Measurements from ENCODE around the gene SLC27A2. TPM values are rescaled to one million over a fixed set of nuclear protein-coding genes. Genes with fewer than 3 reads are reported as not detected.

Gene SLC27A2
- total and polyA plus RNA-seq, 4 donors, result 80.2 to 504 (median 216) TPM

DNA sequence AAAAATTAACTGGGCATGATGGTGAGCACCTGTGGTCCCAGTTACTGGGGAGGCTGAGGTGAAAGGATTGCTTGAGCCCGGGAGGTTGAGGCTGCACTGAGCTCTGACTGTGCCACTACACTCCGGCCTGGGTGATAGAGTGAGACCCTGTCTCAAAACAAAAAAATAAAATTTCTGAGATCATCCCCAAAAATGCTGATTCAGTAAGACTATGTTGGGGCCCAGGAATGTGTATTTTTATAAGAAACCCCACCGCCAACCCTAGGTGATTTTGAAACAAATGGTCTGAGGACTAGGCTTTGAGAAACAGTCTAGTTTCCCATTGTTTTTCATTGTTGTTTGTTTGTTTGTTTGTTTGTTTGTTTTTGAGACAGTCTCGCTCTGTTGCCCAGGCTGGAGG is 4.1 kb downstream of the SLC27A2 start:
- H3K4me1 ChIP-seq (ENCODE audit: control insufficient read depth in 4 of 4, insufficient read depth in 4 of 4, low read length in 3 of 4), result peaks cover 9 to 61% (median 41%) of the 10 kb centered on the region in 4 donors
- no peak for DNase-seq (ENCODE audit: low spot score)
- WGBS, result 95% methylated on average over 4 of the region's 4 CpGs
- no peaks in the 10 kb centered on the region for H3K9me3 ChIP-seq (ENCODE audit: control insufficient read depth in 4 of 4, low read length in 3 of 4)
- peak overlapping the region; percentile 86 to 93 for H3K27ac ChIP-seq (ENCODE audit: low read depth in 1 of 2, low read length in 2 of 2)
- H3K27me3 ChIP-seq (ENCODE audit: control insufficient read depth in 4 of 4, insufficient read depth in 4 of 4, low read length in 3 of 4), result no peaks in the 10 kb centered on the region
- TF ChIP-seq RAD21 (IDR thresholded peaks at IDR 0.05) (no peak), NR2F2 (IDR thresholded peaks at IDR 0.05) (no peak), GABPA (IDR thresholded peaks at IDR 0.05 in 1 of 2, conservative IDR thresholded peaks at IDR 0.05 in 1 of 2) (no peak), TAF1 (conservative IDR thresholded peaks at IDR 0.05) (no peak), RXRA (IDR thresholded peaks at IDR 0.05) (no peak), YY1 (IDR thresholded peaks at IDR 0.05) (no peak), FOXA2 (IDR thresholded peaks at IDR 0.05) (no peak), HNF4G (IDR thresholded peaks at IDR 0.05) (no peak), HNF4A (conservative IDR thresholded peaks at IDR 0.05) (no peak)
- H3K36me3 ChIP-seq (ENCODE audit: control insufficient read depth in 4 of 4, insufficient read depth in 3 of 4, low read depth in 1 of 4, low read length in 3 of 4), result no peaks in the 10 kb centered on the region
- no peak overlapping the region for H3K9ac ChIP-seq (ENCODE audit: low read depth in 1 of 2, low read length in 2 of 2)
- H3K4me3 ChIP-seq (ENCODE audit: low read depth in 1 of 3, low read length in 3 of 3), result peak overlapping the region in 2 of 3 donors; percentile 10 to 86

DNA sequence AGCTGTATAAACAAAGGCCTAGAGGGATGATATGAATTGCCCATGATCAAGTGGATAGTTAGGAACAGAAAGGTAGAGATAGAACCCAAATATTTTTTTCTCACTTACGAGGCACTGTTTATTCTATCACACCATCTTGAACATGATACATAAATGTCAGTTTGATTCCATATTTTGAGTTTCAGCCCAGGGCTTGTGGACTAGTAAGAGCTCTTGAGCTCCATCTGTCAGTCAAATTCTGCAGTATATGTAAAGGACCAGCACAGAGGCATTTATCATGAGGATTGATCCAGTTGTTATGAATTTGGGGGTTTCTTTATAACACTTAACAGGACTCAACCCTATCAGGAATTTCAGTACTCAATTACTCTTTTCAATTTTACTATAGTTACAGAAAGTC is 4.8 kb downstream of the SLC27A2 start:
- whole genome bisulfite sequencing, result 92% methylated on average over 1 of the region's 1 CpG

More for the DNA sequence above, 4.8 kb downstream of the SLC27A2 start:
- Histone ChIP-seq H3K9me3 (ENCODE audit: control insufficient read depth in 4 of 4, low read length in 3 of 4) (no peaks in the 10 kb centered on the region), H3K27ac (ENCODE audit: low read depth in 1 of 2, low read length in 2 of 2) (peak overlapping the region; percentile 18 to 93), H3K27me3 (ENCODE audit: control insufficient read depth in 4 of 4, insufficient read depth in 4 of 4, low read length in 3 of 4) (no peaks in the 10 kb centered on the region), H3K36me3 (ENCODE audit: control insufficient read depth in 4 of 4, insufficient read depth in 3 of 4, low read depth in 1 of 4, low read length in 3 of 4) (no peaks in the 10 kb centered on the region), H3K9ac (ENCODE audit: low read depth in 1 of 2, low read length in 2 of 2) (no peak overlapping the region), H3K4me1 (ENCODE audit: control insufficient read depth in 4 of 4, insufficient read depth in 4 of 4, low read length in 3 of 4) (peaks cover 11 to 58% (median 40%) of the 10 kb centered on the region in 4 donors), H3K4me3 (ENCODE audit: low read depth in 1 of 3, low read length in 3 of 3) (no peak overlapping the region)
- TF ChIP-seq FOXA1 (IDR thresholded peaks at IDR 0.05) (no peak), FOXA2 (IDR thresholded peaks at IDR 0.05) (no peak), YY1 (IDR thresholded peaks at IDR 0.05) (no peak), RAD21 (IDR thresholded peaks at IDR 0.05) (no peak), HNF4A (conservative IDR thresholded peaks at IDR 0.05) (no peak), TAF1 (conservative IDR thresholded peaks at IDR 0.05) (no peak), GABPA (IDR thresholded peaks at IDR 0.05 in 1 of 2, conservative IDR thresholded peaks at IDR 0.05 in 1 of 2) (no peak), SP1 (IDR thresholded peaks at IDR 0.05) (no peak), JUND (IDR thresholded peaks at IDR 0.05) (no peak), EGR1 (IDR thresholded peaks at IDR 0.05; ENCODE audit: low read depth in 2 of 2) (no peak), RXRA (IDR thresholded peaks at IDR 0.05) (no peak), HNF4G (IDR thresholded peaks at IDR 0.05) (no peak), NR2F2 (IDR thresholded peaks at IDR 0.05) (no peak)
- TF ChIP-seq, protein P1, sequence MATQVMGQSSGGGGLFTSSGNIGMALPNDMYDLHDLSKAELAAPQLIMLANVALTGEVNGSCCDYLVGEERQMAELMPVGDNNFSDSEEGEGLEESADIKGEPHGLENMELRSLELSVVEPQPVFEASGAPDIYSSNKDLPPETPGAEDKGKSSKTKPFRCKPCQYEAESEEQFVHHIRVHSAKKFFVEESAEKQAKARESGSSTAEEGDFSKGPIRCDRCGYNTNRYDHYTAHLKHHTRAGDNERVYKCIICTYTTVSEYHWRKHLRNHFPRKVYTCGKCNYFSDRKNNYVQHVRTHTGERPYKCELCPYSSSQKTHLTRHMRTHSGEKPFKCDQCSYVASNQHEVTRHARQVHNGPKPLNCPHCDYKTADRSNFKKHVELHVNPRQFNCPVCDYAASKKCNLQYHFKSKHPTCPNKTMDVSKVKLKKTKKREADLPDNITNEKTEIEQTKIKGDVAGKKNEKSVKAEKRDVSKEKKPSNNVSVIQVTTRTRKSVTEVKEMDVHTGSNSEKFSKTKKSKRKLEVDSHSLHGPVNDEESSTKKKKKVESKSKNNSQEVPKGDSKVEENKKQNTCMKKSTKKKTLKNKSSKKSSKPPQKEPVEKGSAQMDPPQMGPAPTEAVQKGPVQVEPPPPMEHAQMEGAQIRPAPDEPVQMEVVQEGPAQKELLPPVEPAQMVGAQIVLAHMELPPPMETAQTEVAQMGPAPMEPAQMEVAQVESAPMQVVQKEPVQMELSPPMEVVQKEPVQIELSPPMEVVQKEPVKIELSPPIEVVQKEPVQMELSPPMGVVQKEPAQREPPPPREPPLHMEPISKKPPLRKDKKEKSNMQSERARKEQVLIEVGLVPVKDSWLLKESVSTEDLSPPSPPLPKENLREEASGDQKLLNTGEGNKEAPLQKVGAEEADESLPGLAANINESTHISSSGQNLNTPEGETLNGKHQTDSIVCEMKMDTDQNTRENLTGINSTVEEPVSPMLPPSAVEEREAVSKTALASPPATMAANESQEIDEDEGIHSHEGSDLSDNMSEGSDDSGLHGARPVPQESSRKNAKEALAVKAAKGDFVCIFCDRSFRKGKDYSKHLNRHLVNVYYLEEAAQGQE (IDR thresholded peaks at IDR 0.05), result no peak
- TF ChIP-seq, protein P2, sequence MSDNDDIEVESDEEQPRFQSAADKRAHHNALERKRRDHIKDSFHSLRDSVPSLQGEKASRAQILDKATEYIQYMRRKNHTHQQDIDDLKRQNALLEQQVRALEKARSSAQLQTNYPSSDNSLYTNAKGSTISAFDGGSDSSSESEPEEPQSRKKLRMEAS (IDR thresholded peaks at IDR 0.05), result no peak
- TF ChIP-seq, protein P3, sequence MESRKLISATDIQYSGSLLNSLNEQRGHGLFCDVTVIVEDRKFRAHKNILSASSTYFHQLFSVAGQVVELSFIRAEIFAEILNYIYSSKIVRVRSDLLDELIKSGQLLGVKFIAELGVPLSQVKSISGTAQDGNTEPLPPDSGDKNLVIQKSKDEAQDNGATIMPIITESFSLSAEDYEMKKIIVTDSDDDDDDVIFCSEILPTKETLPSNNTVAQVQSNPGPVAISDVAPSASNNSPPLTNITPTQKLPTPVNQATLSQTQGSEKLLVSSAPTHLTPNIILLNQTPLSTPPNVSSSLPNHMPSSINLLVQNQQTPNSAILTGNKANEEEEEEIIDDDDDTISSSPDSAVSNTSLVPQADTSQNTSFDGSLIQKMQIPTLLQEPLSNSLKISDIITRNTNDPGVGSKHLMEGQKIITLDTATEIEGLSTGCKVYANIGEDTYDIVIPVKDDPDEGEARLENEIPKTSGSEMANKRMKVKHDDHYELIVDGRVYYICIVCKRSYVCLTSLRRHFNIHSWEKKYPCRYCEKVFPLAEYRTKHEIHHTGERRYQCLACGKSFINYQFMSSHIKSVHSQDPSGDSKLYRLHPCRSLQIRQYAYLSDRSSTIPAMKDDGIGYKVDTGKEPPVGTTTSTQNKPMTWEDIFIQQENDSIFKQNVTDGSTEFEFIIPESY (IDR thresholded peaks at IDR 0.05), result no peak
- TF ChIP-seq, protein P4, sequence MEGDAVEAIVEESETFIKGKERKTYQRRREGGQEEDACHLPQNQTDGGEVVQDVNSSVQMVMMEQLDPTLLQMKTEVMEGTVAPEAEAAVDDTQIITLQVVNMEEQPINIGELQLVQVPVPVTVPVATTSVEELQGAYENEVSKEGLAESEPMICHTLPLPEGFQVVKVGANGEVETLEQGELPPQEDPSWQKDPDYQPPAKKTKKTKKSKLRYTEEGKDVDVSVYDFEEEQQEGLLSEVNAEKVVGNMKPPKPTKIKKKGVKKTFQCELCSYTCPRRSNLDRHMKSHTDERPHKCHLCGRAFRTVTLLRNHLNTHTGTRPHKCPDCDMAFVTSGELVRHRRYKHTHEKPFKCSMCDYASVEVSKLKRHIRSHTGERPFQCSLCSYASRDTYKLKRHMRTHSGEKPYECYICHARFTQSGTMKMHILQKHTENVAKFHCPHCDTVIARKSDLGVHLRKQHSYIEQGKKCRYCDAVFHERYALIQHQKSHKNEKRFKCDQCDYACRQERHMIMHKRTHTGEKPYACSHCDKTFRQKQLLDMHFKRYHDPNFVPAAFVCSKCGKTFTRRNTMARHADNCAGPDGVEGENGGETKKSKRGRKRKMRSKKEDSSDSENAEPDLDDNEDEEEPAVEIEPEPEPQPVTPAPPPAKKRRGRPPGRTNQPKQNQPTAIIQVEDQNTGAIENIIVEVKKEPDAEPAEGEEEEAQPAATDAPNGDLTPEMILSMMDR (IDR thresholded peaks at IDR 0.05; ENCODE audit: low read depth, low read length, missing input control), result no peak
- no peak for DNase-seq (ENCODE audit: low spot score)
